Omental fat pad (tissue), 4 donors: Measurements from ENCODE around the gene RBM19. TPM values are rescaled to one million over a fixed set of nuclear protein-coding genes. Genes with fewer than 3 reads are reported as not detected.

Experiments
- ATAC-seq: fragments of 150-250 bp; one replicate; pipeline ENCODE4 v1.9.1; 2016; ENCODE audit warnings: mild to moderate bottlenecking, moderate library complexity; ENCODE audit not compliant: low FRiP score
- DNase-seq: peaks from one replicate; pipeline ENCODE4 v3.0.0-alpha.2; 2019; ENCODE audit warnings: low spot score
- total RNA-seq, 4 donors: library from RNA; depleted of rRNA; stranded (reverse); fragments of >200 nt; gene quantifications; one replicate each; pipeline ENCODE4 v1.1.0, GENCODE V29; 2016
- TF ChIP-seq, protein P1 (sequence below), 3 donors: fragments of 450-650 bp; IDR thresholded peaks; one replicate each; pipeline ENCODE4 v1.5.1; 2016 to 2017; ENCODE audit warnings: antibody characterized with exemption in 3 of 3, mild to moderate bottlenecking in 3 of 3, moderate library complexity in 2 of 3

The RBM19 gene
- total RNA-seq, 4 donors from 2014 or later: 24.3 to 41.6 (median 28.7) TPM

- TF ChIP-seq, protein P1, sequence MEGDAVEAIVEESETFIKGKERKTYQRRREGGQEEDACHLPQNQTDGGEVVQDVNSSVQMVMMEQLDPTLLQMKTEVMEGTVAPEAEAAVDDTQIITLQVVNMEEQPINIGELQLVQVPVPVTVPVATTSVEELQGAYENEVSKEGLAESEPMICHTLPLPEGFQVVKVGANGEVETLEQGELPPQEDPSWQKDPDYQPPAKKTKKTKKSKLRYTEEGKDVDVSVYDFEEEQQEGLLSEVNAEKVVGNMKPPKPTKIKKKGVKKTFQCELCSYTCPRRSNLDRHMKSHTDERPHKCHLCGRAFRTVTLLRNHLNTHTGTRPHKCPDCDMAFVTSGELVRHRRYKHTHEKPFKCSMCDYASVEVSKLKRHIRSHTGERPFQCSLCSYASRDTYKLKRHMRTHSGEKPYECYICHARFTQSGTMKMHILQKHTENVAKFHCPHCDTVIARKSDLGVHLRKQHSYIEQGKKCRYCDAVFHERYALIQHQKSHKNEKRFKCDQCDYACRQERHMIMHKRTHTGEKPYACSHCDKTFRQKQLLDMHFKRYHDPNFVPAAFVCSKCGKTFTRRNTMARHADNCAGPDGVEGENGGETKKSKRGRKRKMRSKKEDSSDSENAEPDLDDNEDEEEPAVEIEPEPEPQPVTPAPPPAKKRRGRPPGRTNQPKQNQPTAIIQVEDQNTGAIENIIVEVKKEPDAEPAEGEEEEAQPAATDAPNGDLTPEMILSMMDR (IDR thresholded peaks at IDR 0.05): no peak
- DNase-seq: no peak
- no peak for ATAC-seq
These were observed 55.3 kb downstream of the RBM19 start for GRCh38 chr12:113910751-113911272.

- TF ChIP-seq, protein P1 (IDR thresholded peaks at IDR 0.05): no peak
- ATAC-seq: no peak
- DNase-seq: no peak
These were observed 56.2 kb downstream of the RBM19 start for GRCh38 chr12:113909776-113910420.

- DNase-seq (no peak), ATAC-seq (no peak)
- TF ChIP-seq, protein P1 (IDR thresholded peaks at IDR 0.05): no peak
These were observed 57.5 kb downstream of the RBM19 start for GRCh38 chr12:113908584-113909100.

DNA sequence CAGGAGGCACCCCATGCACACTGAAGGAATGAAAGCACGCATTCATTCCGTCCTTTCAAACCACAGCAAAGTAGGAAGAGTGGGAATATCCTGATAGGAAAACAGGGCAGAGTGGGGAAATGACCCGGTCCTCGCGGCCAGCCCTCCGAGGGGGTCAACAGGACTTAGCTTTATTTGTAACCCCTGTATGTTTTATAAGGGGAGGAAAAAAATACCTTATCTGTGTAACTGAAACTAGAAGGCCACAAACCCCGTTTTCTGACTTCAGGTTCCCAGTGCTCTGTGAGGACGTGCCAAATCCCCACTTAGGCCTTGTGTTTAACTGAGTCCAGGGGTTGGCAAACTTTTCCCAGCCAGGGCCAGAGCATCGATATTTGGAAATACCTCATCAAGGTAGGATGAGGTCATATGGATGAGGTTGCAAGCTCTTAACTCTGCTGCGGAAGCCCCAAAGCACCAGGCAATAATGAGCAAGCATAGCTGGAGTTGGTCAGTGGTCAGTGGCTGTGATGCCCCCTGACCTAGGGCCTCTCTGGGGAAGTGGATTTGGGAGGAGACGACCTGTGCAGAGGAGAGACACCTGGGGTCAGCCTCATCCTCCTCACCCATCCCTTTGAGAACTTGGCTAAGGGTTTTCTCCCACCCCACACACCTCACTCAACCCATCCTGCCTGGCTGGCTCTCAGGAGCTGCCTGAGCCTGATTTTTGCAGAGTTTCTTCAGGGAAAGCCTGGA is 58.5 kb downstream of the RBM19 start:
- ATAC-seq: no peak
- no peak for DNase-seq

DNA sequence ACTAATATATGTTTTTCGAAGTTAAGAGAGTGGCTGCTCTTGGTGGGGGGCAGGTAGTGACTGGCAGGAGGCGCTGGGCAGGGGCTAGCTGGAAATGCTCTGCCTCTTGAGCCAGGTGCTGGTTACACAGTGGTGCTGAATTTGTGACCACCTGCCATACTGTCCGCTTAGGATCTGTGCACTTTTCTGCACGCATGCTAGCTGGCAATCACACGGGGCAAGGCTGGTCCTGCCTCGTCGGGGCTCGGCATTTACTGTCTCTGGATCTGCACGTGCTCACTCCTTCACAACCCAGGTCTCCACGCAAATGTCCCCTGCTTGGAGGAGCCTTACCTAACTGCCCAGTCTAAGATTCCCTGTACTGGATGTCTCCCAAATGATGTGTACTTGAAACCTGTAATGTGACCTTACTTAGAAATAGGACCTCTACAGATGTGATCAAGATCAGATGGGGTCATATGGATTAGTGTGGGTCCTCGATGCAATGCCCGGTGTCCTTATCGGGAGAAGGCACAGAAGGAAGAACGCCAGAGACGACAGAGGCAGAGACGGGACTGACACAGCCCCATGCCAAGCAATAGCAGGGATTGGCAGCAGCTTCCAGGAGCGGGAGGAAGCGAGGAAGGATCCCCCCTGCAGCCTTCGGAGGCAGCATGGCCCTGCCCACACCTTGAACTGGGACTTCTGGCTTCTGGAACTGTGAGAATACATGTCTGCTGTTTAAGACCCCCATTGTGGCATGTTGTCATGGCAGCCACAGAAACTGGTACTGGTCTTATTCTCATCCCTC is 59.5 kb downstream of the RBM19 start:
- TF ChIP-seq, protein P1 (IDR thresholded peaks at IDR 0.05): no peak
- DNase-seq (no peak), ATAC-seq (no peak)

More for the DNA sequence above, 58.5 kb downstream of the RBM19 start:
- TF ChIP-seq, protein P1 (IDR thresholded peaks at IDR 0.05): no peak

GRCh38 chr12:113905829-113906228 is 60.3 kb downstream of the RBM19 start:
- TF ChIP-seq, protein P1 (IDR thresholded peaks at IDR 0.05): no peak
- ATAC-seq: no peak

More at GRCh38 chr12:113905829-113906228, 60.3 kb downstream of the RBM19 start:
- no peak for DNase-seq
